Testis (tissue), 3 donors: ENCODE results near the gene PCYT2. TPM values are rescaled to one million over a fixed set of nuclear protein-coding genes. Genes with fewer than 3 reads are reported as not detected.

Source experiments
- DNase-seq: peaks from one replicate; pipeline ENCODE4 v3.0.0-alpha.2; 2019
- H3K27ac ChIP-seq, 2 donors: fragments of 200-600 bp; sonication (generic); one replicate each; pipeline ENCODE4 v1.5.1; 2019
- H3K27me3 ChIP-seq: fragments of 200-600 bp; sonication (generic); one replicate; pipeline ENCODE4 v1.5.1; 2019
- H3K36me3 ChIP-seq: fragments of 200-600 bp; sonication (generic); one replicate; pipeline ENCODE4 v1.5.1; 2017; ENCODE audit warnings: low read depth; ENCODE audit errors: missing control alignments
- H3K4me1 ChIP-seq: fragments of 200-600 bp; sonication (generic); one replicate; pipeline ENCODE4 v1.5.1; 2019
- H3K4me3 ChIP-seq, 2 donors: fragments of 200-600 bp; sonication (generic); one replicate each; pipeline ENCODE4 v1.5.1; 2017 to 2019
- H3K9me3 ChIP-seq: fragments of 200-600 bp; sonication (generic); one replicate; pipeline ENCODE4 v1.5.1; 2017
- POLR2A ChIP-seq: fragments of 450-650 bp; IDR thresholded peaks from one replicate; pipeline ENCODE4 v1.6.1; 2017; ENCODE audit warnings: antibody characterized with exemption, mild to moderate bottlenecking, moderate library complexity
- WGBS, 2 donors: methylation state at CpG; one replicate each; pipeline ENCODE4 v1.1.5; 2018; 5-methylcytosine and 5-hydroxymethylcytosine counted together
- intact Hi-C: fragments of 100-400 bp; cut with DNase I; formaldehyde crosslinking; loops from one replicate; pipeline ENCODE4 v1.15.1; 2023; ENCODE audit warnings: low total_unique reads
- polyA plus RNA-seq: library from polyadenylated mRNA; stranded (reverse); fragments of 350-450 nt; fragmentation: Illumina TruSeq; extraction: RNeasy Lipid Tissue Mini Kit (QIAGEN cat#74804); gene quantifications from one replicate; pipeline ENCODE4 v1.2.3, GENCODE V29; 2014; ENCODE audit warnings: low read depth, low replicate concordance; ENCODE audit not compliant: insufficient read depth
- total RNA-seq, 2 donors: library from RNA; depleted of rRNA; stranded (reverse); fragments of >200 nt; gene quantifications; one replicate each; pipeline ENCODE4 v1.2.3, GENCODE V29; 2016
- TF ChIP-seq, protein P1 (sequence below), 3 experiments: fragments of 450-650 bp in 2 of 3; fragments of 200-600 bp in 1 of 3; sonication (generic) in 1 of 3; IDR thresholded peaks; one replicate each; pipeline ENCODE4 v1.5.1; 2016 to 2019; ENCODE audit warnings: antibody characterized with exemption in 3 of 3, mild to moderate bottlenecking in 2 of 3, moderate library complexity in 1 of 3

Gene PCYT2
- total and polyA plus RNA-seq, 3 donors from 2014 or later: 171 to 488 (median 438) TPM

DNA sequence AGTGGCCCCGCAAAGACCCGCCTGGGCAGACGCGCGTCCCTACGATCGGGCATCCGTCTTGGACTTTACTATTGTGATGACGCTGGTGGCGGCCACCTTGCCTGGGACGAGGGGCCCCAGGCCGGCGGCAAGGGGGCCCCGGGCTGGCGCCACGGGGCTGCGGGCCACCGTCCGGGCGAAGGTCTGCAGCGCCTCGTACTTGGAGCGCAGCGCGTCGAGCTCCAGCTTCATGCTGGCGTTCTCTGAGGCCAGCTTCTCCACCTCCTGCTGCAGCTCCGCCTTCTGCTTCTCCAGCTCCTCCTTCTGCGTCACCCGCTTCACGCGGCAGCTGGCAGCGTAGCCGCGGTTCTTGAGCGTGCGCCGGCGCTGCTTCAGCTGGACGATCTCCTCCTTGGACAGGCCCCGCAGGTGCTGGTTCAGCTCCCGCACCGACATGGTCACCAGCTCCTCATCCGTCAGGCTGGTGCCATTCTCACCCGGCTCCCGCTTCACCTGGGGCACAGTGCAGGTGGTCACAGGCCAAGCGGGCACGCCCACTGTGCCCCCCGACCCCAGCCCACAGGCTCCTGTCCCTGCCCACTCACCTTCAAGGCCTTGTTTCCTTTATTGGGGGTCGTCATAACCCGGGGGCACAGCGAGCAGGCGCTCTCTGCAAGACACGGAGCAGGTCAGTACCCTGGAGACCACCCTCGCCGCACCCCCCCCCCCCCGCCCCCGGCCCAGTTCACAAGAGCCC is 11.5 kb upstream of the PCYT2 start:
- Histone ChIP-seq H3K27ac (peak overlapping the region in 1 of 2 donors; percentile 69), H3K4me1 (peaks cover 43% of the 10 kb centered on the region), H3K36me3 (no peaks in the 10 kb centered on the region), H3K27me3 (no peaks in the 10 kb centered on the region), H3K9me3 (no peaks in the 10 kb centered on the region), H3K4me3 (peak overlapping the region in 1 of 2 donors; percentile 5)
- DNase-seq: no peak
- TF ChIP-seq POLR2A: no peak
- TF ChIP-seq, protein P1, sequence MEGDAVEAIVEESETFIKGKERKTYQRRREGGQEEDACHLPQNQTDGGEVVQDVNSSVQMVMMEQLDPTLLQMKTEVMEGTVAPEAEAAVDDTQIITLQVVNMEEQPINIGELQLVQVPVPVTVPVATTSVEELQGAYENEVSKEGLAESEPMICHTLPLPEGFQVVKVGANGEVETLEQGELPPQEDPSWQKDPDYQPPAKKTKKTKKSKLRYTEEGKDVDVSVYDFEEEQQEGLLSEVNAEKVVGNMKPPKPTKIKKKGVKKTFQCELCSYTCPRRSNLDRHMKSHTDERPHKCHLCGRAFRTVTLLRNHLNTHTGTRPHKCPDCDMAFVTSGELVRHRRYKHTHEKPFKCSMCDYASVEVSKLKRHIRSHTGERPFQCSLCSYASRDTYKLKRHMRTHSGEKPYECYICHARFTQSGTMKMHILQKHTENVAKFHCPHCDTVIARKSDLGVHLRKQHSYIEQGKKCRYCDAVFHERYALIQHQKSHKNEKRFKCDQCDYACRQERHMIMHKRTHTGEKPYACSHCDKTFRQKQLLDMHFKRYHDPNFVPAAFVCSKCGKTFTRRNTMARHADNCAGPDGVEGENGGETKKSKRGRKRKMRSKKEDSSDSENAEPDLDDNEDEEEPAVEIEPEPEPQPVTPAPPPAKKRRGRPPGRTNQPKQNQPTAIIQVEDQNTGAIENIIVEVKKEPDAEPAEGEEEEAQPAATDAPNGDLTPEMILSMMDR (IDR thresholded peaks at IDR 0.05): no peak
- intact Hi-C loops: no loop called here
- 84 to 90% methylated on average over 51 to 53 of the region's 58 CpGs for WGBS, 2 donors

DNA sequence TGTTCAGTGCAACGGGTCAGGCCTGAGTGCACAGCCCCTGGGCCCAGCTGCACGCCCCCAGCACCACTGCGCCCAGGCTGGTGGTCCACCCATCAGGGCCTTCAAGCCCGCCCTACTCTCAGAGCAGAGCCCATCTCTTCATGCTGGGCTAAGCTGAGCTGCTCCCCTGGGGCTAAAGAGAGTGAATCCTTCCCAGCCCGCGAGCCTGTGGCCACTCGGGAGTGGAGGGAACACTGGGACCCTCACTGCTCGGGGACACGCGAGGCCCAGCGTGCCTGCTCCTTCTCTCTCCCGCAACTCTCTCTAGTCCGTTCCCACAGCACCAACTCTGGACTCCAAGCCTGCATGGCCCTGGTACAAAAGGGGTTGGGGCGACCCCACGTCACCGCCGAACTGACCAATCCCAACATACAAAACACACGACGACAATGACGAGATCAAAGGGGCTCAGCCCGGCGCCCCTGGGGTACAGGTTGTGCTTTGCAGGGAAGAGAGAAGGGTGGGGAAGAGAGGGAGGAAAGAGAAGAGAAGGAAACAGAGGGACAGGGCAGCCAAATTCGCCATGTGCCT is 10.9 kb upstream of the PCYT2 start:
- peaks cover 45% of the 10 kb centered on the region for H3K4me1 ChIP-seq
- intact Hi-C loops: no loop called here
- H3K36me3 ChIP-seq: no peaks in the 10 kb centered on the region

DNA sequence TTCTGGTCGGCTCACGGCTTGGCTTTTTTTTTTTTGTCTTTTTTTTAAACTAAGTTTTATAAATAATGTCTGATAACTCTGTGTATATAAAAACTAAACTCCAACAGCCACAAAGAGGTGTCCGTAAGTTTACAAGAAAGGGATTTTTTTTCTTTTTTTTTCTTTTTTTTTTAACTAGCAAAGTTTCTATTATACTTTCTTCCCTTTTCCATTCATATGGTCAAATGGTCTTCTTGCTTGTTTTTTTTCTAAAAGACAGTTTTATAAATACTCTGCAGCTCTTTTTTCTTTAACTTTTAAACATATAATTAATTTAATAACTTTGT is 10.3 kb upstream of the PCYT2 start:
- H3K4me1 ChIP-seq: peaks cover 51% of the 10 kb centered on the region
- no peaks in the 10 kb centered on the region for H3K9me3 ChIP-seq
- H3K27me3 ChIP-seq: no peaks in the 10 kb centered on the region
- TF ChIP-seq, protein P1 (IDR thresholded peaks at IDR 0.05): no peak
- TF ChIP-seq POLR2A: no peak
- intact Hi-C loops: no loop called here
- no peak overlapping the region for H3K27ac ChIP-seq
- no peaks in the 10 kb centered on the region for H3K36me3 ChIP-seq
- no peak overlapping the region for H3K4me3 ChIP-seq
- DNase-seq: no peak
- 83 to 88% methylated on average over 3 of the region's 3 CpGs for WGBS, 2 donors

More for the DNA sequence above, 10.9 kb upstream of the PCYT2 start:
- Histone ChIP-seq H3K27ac (no peak overlapping the region), H3K4me3 (no peak overlapping the region), H3K9me3 (no peaks in the 10 kb centered on the region), H3K27me3 (no peaks in the 10 kb centered on the region)
- DNase-seq: no peak
- TF ChIP-seq, protein P1 (IDR thresholded peaks at IDR 0.05): no peak
- no peak for TF ChIP-seq POLR2A
- 92 to 93% methylated on average over 13 to 23 of the region's 23 CpGs for WGBS, 2 donors

DNA sequence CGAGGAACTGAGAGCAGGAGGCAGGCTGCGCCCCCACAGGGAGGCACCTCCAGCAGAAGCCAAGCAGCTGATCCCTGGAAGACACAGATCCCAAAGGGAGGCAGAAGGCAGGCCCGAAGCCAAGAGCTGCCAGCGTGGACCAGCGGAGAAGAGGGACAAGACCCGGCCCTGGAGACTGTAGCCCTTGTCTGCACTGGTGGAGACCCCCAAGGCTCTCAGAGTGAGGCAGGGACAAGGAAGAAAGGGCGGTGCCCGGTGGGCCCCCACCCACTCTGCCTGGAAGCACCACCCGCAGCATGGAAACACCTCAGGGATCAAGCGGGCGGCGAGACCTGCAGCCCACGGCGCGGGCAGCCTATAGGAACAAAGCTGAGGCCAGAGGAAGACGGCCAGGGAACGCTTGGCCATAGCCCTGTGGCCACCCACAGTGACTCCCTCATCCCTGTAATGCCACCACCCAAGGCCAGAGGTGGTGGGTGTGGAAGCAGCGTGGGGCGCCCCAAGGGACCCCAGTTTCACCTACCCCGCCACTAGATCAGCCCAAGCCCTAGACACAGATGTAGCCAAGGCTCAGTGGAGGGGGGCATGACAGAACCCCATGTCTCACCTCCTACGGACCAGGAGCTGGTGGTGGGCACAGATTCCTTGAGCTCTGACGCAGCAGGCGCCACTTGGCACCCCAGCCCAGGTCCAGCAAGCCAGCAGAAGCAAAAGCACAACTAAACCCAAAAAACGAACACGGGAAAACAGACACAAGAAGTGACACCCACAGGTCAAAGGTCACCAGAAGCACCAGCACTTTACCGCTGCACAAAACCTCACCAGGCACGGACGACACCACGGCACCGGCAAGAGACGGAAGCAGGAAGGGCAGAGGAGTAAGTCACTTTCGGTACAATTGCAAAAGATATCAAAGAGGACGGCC is 9.7 kb upstream of the PCYT2 start:
- Histone ChIP-seq H3K36me3 (no peaks in the 10 kb centered on the region), H3K27ac (no peak overlapping the region), H3K9me3 (no peaks in the 10 kb centered on the region), H3K27me3 (no peaks in the 10 kb centered on the region), H3K4me1 (peaks cover 45% of the 10 kb centered on the region), H3K4me3 (no peak overlapping the region)
- no peak for DNase-seq
- TF ChIP-seq POLR2A: no peak
- TF ChIP-seq, protein P1 (IDR thresholded peaks at IDR 0.05): no peak
- 84 to 86% methylated on average over 30 to 33 of the region's 33 CpGs for WGBS, 2 donors
- intact Hi-C loops: no loop called here
